Esophagus squamous epithelium (tissue), 4 donors: Measurements from ENCODE around the gene PPP1CC.

Source experiments
- CTCF ChIP-seq, 6 experiments: fragments of 450-650 bp in 4 of 6; fragments of 200-600 bp in 2 of 6; sonication (generic) in 2 of 6; IDR thresholded peaks; one replicate each; pipeline ENCODE4 v1.5.1; 2016 to 2019; ENCODE audit warnings: antibody characterized with exemption in 6 of 6, mild to moderate bottlenecking in 4 of 6, moderate library complexity in 4 of 6
- POLR2A ChIP-seq, 4 donors: fragments of 450-650 bp; IDR thresholded peaks; one replicate each; pipeline ENCODE4 v1.6.1; 2017; ENCODE audit warnings: antibody characterized with exemption in 4 of 4, mild to moderate bottlenecking in 4 of 4, moderate library complexity in 3 of 4

- TF ChIP-seq POLR2A (IDR thresholded peaks at IDR 0.05), result no peak
- TF ChIP-seq CTCF (IDR thresholded peaks at IDR 0.05), result no peak
These were observed 46.4 kb downstream of the PPP1CC start for GRCh38 chr12:110696283-110696682.
